C4-2B (cell line): ENCODE results near the gene GRM7.

Source experiments
- CTCF ChIP-seq: fragments of 450-650 bp; conservative IDR thresholded peaks from 2 replicates; pipeline ENCODE4 v1.5.1; 2017; ENCODE audit warnings: mild to moderate bottlenecking
- ZFX ChIP-seq: fragments of 450-650 bp; IDR thresholded peaks from 2 replicates; pipeline ENCODE4 v1.6.1; 2017

GRCh38 chr3:7407107-7407506 lies 546.2 kb downstream of the GRM7 start:
- TF ChIP-seq CTCF (no peak), ZFX (no peak)
